Inflammatory macrophage (primary cell): ENCODE data around the gene LTO1.
"Not testable (repeated sequence)": the region's sequence is repeated elsewhere in the genome, so short reads cannot be mapped to it uniquely, and the experiment has no call there.

Experiments
- DNase-seq, 2 donors: peaks; one replicate each; pipeline ENCODE4 v3.0.0-alpha.2; 2020 to 2022

The LTO1 gene

DNA sequence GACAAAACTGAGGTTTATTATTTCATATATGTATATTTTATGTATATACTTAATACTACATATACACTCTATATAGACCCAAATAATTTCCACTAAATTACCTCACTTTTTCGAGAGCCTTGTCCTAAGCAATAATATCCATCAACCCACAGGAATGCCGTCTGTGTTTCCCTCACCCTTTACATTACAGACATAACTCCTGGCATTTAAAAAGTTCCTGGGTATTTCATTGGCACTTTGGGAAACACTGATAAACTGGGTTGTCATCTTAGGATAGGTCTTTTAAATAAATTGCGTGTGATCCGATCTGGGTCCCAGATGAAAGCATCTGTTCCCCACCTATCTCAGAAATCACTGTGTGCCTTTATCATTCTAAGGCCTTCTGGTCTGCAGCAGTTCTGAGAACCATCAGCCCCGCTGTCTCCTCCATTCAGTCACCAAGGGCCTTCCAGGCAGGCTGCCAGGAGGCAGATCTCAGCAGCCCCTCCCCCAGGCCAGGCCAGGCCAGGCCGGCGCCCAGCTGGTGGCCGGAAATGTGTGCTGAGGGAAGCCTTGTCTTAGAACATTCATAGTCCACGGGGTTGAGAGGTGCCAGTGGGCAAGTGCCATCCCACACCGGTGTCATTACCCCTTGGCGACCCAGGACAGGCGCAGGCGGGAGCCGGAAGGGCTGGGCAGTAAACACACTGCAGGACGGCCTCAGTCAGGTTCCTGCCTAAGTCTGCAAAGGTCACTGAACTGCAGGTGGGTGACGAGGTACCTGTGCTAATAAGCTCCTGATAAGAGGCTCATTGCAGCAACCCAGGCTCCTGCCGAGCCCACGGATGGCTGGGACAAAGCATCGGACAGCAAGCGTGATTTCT, 25.4 kb upstream of the LTO1 start:
- DNase-seq, result no peak

DNA sequence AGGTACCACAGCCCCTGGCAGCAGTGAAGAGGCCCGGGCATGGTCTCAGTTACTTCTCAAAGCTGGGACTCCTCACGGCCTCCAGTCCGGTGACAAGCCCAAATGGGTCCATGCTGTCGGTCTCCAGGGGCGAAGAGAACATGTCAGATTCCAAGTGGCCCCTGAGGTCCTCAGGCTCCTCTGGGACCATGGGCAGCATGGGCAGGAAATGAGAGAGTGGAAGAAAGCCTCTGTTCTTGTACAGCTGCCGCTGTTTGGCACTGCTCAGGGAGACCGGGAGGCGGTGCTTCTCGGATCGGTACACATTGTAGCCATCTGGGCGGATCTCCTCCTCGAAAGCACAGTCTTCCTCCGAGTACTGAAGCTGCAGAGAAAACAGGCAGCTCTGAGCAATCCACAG, 24.1 kb upstream of the LTO1 start:
- DNase-seq, result no peak

DNA sequence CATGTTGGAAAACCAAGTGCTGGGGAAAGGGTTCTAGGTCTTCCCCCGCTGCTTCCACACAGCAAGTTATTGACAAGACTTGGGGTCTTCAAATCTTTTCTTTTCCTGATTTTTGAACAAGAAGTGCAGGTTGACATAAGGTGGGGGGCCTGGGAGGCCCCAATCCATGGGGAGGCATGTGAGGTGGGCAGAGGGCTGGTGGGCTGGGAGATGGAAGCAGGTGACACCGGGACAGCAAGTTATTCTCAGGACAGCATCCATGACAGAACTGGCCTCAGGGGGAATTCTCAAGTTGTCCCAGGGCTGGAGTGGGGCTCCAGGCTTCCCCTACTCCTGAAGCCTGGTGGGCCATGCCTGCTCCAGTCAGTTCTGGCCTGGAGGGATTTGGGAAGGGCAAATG, 23.2 kb upstream of the LTO1 start:
- no peak for DNase-seq

DNA sequence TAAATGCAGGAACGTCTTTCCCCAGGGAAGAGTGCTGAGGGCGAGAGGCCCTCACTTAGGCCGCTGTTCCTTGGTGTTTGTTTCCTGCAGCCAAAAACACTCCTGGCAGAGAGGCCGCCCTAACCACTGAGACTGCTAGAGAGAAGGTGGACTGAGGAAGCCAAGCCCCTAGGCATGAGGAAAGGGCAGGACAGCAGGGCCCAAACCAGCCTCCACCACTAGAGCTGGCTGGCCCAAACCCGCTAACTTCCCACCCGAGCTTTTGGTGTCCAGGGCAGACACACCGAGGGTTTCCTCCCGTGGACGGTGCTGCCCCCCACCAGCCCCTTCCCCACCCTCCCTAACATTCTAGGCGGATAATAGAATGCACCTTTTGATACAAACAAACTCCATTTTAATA, 22.7 kb upstream of the LTO1 start:
- DNase-seq, result no peak

DNA sequence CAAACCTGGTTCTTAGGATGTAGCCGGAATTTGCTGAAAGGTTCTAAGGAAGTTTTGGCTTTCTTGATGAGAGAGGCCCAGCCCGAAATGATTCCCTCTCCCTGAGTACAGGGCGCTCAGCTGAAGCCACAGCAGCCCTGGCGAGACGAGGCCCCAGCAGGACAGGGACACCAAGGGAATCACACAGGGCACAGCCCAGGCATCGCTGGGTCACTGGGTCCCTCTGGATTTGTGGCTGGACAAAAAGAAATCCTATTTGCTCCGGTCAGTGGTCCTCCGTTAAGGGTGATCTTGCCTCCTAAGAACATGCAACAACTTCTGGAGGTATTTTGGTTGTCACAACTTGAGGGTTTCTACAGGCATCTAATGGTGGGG, 22.3 kb upstream of the LTO1 start:
- DNase-seq, result no peak

DNA sequence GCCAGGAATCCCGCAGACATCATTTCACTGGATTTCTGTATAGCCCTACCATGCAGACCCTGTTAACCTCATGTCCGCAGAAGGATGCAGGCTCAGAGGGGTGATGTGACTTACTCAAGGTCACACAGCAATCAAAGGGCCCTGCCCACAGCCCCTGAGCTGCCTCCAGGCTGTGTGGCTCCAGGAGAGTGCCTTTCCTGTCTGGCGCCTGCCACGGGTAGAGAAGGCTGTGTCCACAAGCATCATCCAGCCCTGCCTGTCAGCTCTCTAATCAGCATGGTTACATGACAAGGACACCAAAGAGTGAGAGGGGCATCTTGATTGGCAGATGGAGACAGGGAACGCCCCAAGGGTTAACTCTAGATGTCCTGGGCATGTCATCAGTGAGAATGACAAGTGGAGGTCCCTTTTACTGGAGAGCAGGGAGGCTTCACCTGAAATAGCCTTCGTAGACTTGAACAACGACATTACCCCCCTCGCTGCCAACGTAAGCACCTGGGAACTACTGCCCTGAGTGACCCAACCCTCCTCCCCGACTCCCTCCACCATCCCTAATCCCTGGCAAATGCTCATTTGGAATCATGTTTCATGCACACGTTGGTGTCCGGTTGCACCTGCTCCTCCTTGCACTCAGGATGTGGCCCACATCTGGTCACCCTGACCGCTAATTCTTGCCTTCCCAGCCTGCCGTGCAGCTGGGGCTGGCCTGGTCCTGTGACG, 21.8 kb upstream of the LTO1 start:
- DNase-seq, result no peak

DNA sequence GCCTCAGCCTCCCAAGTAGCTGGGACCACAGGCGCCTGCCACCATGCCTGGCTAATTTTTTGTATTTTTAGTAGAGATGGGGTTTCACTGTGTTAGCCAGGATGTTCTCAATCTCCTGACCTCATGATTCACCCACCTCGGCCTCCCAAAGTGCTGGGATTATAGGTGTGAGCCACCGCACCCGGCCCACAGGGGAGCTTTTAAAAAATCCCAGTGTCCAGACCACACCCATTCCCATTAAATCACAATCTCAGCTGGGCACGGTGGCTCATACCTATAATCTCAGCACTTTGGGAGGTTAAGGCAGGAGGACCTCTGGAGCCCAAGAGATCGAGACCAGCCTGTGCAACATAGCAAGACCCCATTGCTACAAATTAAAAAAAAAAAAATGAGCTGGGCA, 20.8 kb upstream of the LTO1 start:
- not testable (repeated sequence) for DNase-seq

DNA sequence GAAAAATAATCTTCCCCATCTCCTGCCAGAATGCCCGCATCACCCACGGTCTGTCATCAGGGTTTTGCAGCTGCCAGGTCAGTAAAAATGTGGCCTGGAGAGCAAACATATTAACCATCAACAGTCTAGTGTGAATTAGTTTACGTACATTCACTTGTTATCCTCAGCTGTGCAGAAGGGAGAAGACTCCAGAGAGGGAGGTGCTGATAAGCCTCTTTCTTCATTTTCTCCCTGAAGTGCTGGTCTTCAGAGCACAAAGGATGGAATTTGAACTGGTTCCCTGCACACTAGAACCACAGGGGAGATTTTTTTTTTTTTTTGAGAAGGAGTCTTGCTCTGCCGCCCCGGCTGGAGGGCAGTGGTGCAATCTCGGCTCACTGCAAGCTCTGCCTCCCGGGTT, 20.4 kb upstream of the LTO1 start:
- DNase-seq, result no peak

DNA sequence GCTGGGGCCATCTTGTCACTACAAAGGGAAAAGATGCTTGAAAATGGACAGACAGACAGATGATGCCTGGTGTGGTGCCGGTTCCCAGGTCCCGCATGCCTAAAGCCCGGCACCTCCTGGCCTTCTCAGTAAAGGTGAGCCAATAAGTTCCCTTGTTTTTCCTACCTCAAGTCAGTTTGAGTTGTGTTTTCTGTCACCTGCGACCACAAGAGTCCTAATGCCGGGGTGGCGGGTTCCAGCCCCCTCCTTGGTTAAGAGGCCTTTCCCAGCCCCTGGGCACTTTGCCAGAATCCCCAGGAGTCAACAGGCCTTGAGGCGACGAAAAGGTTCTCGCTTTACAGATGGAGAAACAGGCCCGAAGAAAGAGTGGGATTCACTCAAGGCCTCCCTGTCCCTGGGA, 19.6 kb upstream of the LTO1 start:
- no peak for DNase-seq

DNA sequence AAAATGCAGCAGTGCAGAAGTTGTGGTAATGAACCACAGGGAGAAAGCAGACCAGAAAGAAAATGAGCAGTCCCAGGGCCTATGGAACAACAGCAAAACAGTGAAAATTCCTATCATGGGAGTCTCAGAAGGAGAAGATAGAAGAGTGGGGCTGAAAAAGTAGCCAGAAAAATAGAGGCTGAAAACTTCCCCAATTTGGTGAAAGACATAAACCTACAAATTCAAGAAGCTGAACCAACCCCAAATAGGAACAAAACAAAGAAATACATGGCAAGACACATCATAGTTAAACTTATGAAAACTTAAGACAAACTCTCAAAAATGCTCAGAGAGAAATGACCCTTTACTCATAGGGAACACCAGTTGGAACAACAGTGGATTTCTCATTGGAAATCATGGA, 17.3 kb upstream of the LTO1 start:
- DNase-seq, result no peak

DNA sequence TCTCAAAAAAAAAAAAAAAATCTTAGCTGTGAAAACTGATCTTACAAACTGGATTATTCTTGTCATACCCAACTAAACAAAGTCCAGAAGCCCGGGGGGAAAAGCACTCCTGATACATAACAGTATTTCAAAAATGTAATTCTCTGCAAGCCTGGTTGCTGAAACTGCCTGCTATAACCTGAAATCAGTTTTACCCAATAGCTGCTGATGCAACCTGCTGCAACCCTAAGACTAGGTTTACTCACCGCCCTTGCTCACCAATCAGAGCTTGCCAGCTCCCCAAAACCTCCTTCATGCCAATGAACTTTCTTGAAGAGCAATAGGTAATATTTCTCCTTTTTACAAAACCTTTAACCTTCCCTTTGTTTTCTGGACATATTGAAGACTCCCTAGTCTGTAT, 16.3 kb upstream of the LTO1 start:
- no peak for DNase-seq

DNA sequence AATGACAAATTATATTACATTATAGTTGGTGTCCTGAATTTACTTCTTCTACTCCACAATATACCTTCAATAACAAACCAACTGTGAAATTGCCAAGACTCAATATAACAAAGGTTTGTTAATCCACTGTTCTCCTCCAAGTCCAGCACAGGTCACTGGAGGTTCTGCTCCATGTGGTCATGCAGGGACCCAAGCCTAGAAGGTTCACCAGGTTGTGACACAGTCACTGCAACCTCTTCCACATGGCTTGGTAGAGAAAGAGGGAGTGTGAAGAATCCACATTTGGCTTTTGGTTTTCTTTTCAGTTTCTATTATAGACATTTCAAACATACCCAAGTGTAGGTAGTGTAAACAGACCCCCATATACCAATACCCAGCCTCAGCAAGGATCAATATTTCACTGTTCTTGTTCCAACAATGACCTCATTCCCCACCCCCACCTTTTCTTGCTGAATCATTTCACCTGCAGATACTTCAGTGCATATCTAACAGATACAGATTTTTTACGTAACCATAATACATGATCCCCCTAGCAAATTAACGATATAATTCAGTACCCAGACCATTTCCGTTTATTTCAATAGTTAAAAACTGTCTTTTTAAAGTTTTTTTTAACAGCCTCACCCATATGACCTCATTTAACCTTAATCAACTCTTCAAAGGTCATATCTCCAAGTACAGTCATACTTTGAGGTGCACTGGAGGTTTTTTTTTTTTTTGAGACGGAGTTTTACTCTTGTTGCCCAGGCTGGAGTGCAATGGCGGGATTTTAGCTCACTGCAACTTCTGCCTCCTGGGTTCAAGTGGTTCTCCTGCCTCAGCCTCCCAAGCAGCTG, 14.5 kb upstream of the LTO1 start:
- DNase-seq, result no peak

DNA sequence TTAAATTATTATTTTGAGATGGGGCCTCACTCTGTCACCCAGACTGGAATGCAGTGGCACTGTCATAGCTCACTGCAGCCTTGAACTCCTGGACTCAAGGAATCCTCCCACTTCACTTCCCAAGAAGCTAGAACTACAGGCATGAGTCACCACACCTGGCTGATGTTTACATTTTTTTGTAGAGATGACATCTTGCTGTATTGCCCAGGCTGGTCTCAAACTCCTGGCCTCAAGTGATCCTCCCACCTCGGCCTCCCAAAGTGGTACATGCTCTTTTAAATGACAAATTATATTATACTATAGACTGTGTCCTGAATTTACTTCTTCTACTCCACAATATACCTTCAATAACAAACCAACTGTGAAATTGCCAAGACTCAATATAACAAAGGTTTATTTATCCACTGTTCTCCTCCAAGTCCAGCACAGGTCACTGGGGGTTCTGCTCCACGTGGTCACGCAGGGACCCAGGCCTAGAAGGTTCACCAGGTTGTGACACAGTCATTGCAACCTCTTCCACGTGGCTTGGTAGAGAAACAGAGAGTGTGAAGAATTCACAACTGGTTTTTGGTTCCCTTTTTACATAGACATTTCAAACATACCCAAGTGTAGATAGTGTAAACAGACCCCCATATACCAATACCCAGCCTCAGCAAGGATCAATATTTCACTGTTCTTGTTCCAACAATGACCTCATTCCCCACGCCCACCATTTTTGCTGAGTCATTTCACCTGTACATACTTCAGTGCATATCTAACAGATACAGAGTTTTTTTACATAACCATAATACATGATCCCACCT, 13.0 kb upstream of the LTO1 start:
- not testable (repeated sequence) for DNase-seq

DNA sequence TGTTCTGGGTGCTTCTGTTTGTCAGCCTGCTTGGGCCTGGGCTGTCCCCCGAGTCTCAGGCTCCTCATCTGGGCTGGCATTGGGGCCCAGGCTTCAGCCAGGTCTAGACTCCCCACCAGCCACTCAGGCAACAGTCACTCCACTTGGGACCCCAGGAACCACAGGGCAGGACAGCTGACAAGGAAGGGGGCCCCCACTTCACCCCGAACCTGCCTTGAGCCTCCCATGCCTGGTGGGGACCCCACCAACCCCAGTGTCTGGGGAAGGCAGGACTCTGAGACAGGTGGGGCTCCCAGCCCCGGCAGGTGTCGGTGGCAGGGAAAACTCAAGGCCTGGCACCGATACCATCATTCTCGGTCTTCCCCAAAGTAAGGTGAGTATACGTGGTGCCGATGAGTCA, 11.7 kb upstream of the LTO1 start:
- no peak for DNase-seq

DNA sequence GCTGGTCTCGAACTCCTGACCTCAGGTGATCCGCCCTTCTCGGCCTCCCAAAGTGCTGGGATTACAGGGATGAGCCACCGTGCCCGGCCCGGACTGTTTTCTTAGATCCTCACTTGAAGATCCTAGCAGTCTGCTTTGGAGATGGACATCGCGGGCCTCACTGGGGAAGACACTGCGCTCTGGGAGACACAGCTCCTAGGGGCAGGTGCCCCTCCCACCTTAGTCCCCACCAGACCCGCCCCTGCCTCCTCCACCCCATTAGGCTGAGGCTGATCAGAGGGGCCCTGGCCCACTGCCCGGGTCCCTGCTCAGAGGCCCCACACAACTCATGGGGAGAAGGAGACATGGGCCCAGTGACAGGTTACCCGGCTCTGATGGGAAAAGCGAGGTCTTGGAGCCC, 11.3 kb upstream of the LTO1 start:
- no peak for DNase-seq

DNA sequence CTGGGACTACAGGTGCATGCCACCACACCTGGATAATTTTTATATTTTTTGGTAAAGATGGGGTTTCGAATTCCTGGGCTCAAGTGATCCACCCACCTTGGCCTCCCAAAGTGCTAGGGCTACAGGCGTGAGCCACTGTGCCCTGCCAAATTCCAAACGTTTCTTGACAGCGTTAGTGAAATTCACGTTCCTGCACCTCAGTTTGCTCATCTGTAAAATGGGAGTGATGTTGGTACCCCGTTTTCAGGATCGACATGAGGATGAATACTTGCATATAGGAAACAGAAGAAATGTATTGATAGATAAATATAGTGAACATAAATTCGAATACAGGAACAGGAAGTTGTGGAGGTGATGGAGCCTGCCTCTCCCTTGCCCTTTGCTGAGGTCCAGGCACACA, 10.2 kb upstream of the LTO1 start:
- no peak for DNase-seq

DNA sequence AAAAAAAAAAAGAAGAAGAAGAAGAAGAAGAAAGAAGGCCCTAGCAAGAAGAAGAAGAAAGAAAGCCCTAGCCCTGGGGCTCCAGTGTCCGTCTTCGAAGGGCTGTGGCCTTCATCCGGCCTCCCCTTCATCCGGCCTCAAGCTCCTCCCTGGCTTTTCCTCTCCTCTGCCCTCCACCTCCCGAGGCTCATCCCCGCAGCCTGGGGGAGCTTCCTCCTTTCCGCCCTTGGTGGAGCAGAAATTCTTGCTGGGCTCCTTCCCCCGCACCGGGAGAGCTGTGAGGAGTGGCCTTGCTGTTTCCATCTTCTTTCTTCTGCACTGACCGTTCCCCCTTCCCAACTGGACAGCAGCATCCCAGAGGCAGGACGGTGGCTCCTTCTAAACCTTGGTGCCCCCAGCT, 9.5 kb upstream of the LTO1 start:
- DNase-seq, result no peak

DNA sequence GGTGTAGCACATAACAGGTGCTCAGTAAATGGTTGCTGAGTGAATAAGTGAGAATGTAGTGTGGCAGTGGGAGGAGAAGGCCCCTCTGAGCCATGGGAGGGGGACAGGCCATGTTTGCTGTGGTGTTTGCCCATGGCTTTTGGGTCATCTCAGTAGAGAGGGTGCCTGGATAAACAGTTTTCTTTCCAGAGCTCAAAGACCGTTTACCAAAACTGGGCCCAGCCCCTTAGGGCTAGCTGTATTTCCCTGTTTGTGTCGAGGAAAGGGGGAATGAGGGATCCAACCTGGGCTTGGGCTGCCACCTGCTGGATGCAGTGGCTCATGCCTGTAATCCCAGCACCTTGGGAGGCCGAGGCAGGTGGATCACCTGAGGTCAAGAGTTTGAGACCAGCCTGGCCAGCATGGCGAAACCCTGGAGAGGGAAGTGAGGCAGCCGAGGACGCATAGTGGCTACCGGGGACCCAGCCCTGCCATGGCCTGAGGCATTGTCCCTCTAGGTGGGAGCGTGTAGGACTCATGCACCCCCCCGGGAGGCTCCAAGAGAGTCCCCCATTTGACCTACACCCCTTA, 8.7 kb upstream of the LTO1 start:
- no peak for DNase-seq

DNA sequence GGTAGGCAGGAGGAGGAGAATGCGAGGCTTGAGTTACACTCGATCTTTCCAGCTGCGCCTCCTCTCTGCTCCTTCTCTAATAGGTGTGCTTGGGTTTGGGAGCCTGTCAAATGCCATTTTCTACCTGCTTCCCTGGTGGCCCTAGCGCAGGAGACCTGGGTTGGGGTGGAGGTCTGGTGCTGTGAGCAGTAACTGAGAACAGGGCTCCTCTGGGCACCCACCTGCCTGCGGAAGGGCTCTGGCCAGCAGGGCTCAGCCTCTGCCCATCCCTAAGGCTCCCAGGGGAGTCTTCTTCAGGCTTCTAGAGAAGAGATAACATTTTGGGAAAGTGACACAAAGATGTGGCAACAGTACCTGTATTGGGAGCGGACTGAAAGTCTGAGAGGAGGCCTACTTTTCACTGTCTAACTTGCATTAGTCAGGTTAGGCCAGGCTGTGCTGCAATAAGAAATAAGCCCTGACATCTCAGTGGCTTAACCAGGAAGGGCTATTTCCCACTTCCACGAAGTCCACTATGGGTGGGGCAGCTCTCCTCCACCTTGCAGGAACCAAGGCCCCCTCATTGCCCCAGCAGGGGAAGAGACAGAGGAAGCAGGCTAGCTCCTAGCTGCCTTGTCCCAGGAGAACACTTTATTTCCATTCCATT, 7.7 kb upstream of the LTO1 start:
- DNase-seq, result no peak

DNA sequence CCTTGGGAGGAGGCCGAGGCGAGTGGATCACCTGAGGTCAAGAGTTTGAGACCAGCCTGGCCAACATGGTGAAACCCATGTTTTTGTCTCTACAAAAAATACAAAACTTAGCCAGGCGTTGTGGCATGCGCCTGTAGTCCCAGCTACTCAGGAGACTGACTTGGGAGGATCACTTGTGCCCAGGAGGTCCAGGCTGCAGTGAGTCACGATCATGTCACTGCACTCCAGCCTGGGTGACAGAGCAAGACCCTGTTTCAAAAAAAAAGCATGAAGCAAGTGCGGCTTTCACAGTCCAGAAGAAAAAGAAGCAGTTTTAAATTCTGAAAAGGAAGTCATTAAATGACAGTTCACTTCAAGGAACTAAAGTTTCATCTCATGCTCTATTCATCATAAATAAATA, 7.1 kb upstream of the LTO1 start:
- no peak for DNase-seq

DNA sequence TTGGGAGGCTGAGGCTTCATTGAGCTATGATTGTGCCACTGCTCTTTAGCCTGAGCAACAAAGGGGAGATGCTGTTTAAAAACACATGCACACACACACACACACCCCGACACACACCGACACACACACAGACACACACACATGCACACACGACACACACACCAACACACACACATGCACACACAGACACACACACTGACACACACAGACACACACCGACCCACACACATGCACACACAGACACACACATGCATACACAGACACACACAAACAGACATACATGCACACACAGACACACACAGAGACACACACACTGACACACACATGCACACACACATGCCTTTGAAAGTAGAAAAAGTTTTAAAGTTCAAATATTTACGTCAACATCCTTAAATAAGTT, 5.5 kb upstream of the LTO1 start:
- DNase-seq, result no peak

DNA sequence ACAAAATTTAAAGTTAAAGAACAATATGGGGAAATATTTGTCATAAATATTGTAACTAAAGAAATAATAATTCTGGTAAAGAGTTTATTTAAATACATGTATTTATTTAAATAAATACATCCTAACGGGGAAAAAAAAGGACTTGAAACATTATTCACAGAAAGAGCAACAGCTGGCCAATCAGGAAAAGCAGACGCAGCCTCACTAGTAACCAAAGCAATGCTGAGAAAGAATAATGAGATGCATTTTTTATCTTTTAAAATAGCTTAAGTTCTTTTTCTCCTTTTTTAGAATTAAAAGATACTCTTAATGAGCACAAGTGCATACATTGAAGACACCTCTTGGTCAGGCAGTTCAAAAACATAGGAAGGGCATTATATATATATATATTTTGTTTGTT, 2.6 kb upstream of the LTO1 start:
- DNase-seq, result no peak
